ENCODE results near the gene RPRD1B.

Gene RPRD1B

DNA sequence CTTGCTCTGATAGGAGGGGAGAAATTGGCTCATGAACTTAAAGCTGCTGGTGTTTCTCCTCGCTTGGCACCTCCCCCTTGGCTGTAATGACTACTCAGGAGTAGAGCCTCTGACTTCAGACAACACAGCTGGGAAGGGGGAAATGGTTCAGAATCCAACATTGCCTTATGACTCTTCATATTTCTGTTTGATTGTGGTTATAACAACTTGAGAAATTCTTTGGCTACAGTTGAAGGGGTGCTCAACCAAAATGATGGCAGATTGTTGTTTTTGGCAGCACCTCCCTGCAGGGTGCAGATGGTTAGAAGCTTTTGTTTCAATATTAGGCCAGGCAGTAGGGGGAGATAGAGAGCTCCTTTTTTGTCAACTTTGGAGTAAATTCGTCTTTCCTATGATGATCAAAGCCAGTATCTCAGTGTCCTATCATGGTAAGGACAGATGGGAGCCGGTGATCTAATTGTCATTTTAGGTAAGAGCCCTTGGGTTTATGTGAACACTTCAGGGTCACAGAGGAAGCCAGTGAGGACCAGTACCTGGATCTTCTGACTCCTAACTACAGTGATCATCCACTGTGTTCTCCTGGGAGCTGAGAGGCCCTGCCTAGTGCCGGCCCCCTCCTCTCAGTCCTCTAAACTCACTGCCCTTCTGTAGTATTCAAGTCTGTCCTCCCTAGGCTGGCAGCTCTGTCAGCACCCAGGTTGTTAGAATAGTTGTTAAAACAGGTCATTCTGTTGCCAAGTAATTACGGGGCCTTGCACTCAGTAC lies 39.9 kb downstream of the RPRD1B start:
- no peaks in the 10 kb centered on the region for H3K27me3 ChIP-seq (ENCODE audit: control insufficient read depth, insufficient read depth, low read length)
- H3K36me3 ChIP-seq (ENCODE audit: control insufficient read depth, insufficient read depth, low read length), result peaks cover 10% of the 10 kb centered on the region; the same call in 1 of the 2 replicates
- no peaks in the 10 kb centered on the region for H3K4me1 ChIP-seq (ENCODE audit: control insufficient read depth, insufficient read depth, low read length)
- H3K4me3 ChIP-seq (ENCODE audit: low read length), result no peak overlapping the region
- peak; percentile 55 for DNase-seq (ENCODE audit: low read depth, low spot score)
- no peaks in the 10 kb centered on the region for H3K9me3 ChIP-seq (ENCODE audit: control insufficient read depth, insufficient read depth, low read length)
- WGBS (ENCODE audit: insufficient coverage, insufficient read length), result no CpG with 5 or more reads among the region's 5 CpGs
- H3K27ac ChIP-seq (ENCODE audit: low read length), result no peak overlapping the region

DNA sequence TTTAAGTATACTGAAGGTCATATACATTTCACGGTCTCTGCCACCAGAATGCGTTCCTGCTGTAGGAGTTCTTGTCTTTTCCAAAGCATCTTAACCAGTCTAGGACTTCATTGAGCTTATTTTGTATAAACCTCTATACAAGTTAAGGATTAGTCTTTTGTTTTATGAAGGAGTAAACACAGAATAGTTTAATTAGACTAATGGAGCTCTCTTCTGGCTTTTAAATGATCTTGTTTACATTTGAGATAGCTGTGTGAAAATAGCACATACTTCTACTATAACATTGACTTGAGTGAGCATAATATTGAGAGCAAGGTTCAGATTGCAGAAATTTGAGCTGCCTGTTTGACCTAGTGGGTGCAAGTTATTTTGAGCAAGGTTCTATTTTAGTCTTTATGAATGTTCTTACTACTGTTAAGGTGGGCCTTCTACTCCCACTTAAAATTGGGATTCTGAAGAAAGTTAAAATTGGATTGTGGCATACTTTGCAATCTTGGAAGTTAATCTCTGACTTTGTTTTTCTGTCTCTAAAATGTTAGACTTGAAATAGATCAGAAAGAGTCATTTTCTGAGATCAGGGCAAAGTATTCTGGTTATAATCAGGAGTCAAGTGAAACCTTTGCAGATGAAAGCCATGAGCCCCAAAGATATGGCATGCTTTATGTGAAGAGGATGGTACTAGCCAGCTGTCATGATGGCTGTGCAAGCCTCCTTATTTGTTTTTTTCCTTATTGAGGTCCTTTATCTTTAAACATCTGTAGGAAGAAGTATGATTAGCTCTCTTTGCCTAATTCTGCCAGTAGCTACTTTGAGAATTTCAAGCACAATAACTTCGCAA lies 41.8 kb downstream of the RPRD1B start:
- Histone ChIP-seq H3K27me3 (ENCODE audit: control insufficient read depth, insufficient read depth, low read length) (no peaks in the 10 kb centered on the region), H3K4me3 (ENCODE audit: low read length) (no peak overlapping the region), H3K9me3 (ENCODE audit: control insufficient read depth, insufficient read depth, low read length) (no peaks in the 10 kb centered on the region), H3K4me1 (ENCODE audit: control insufficient read depth, insufficient read depth, low read length) (no peaks in the 10 kb centered on the region), H3K27ac (ENCODE audit: low read length) (no peak overlapping the region), H3K36me3 (ENCODE audit: control insufficient read depth, insufficient read depth, low read length) (peaks cover 5% of the 10 kb centered on the region; the same call in 1 of the 2 replicates)
- DNase-seq (ENCODE audit: low read depth, low spot score), result no peak
- WGBS (ENCODE audit: insufficient coverage, insufficient read length), result no CpG with 5 or more reads among the region's 3 CpGs

DNA sequence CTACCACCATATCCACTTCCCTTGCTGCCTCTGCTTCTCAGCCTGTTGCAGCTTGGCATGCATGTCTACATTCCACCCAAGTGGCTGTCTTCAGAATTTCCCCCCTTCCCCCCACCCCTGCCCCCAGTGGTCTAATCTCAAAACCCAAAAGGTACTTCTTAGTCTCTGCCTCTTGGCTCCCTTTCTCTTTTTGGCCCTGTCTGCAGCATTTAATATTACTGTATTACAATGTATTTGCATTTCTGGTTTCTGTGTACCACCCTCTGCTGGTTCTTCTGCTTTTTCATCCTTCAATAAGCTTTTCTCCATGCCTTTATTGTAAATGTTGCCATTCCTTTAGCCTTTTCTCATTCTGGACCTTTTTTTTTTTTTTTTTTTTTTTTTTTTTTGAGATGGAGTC lies 43.0 kb downstream of the RPRD1B start:
- Histone ChIP-seq H3K27me3 (ENCODE audit: control insufficient read depth, insufficient read depth, low read length) (no peaks in the 10 kb centered on the region), H3K4me1 (ENCODE audit: control insufficient read depth, insufficient read depth, low read length) (no peaks in the 10 kb centered on the region), H3K27ac (ENCODE audit: low read length) (no peak overlapping the region), H3K4me3 (ENCODE audit: low read length) (no peak overlapping the region), H3K36me3 (ENCODE audit: control insufficient read depth, insufficient read depth, low read length) (0 out of 2 replicates have a peak, but pooled peaks cover 4% of the 10 kb centered on the region), H3K9me3 (ENCODE audit: control insufficient read depth, insufficient read depth, low read length) (no peaks in the 10 kb centered on the region)
- no peak for DNase-seq (ENCODE audit: low read depth, low spot score)

DNA sequence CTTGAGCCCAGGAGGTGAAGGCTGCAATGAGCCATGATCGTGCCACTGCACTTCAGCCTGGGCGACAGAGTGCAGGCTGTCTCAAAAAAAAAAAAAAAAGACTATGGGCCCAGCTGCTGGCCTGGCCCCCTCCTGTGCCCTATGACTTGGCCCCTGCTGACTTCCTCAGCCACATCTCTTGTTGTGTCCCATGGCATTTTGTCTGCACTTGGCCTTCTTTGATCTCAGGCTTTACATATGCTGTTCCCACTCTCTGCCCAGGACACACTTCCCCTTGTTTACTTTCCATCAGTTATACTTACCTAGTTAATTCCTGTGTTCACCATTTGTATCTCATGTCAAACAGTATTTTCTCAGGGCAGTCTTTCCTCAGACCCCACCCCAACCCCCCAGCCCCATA lies 44.5 kb downstream of the RPRD1B start:
- no peak overlapping the region for H3K27ac ChIP-seq (ENCODE audit: low read length)
- no peaks in the 10 kb centered on the region for H3K4me1 ChIP-seq (ENCODE audit: control insufficient read depth, insufficient read depth, low read length)
- no CpG with 5 or more reads among the region's 2 CpGs for WGBS (ENCODE audit: insufficient coverage, insufficient read length)
- H3K36me3 ChIP-seq (ENCODE audit: control insufficient read depth, insufficient read depth, low read length), result 0 out of 2 replicates have a peak, but pooled peaks cover 4% of the 10 kb centered on the region
- H3K4me3 ChIP-seq (ENCODE audit: low read length), result no peak overlapping the region
- no peak for DNase-seq (ENCODE audit: low read depth, low spot score)
- no peaks in the 10 kb centered on the region for H3K27me3 ChIP-seq (ENCODE audit: control insufficient read depth, insufficient read depth, low read length)
- H3K9me3 ChIP-seq (ENCODE audit: control insufficient read depth, insufficient read depth, low read length), result no peaks in the 10 kb centered on the region

DNA sequence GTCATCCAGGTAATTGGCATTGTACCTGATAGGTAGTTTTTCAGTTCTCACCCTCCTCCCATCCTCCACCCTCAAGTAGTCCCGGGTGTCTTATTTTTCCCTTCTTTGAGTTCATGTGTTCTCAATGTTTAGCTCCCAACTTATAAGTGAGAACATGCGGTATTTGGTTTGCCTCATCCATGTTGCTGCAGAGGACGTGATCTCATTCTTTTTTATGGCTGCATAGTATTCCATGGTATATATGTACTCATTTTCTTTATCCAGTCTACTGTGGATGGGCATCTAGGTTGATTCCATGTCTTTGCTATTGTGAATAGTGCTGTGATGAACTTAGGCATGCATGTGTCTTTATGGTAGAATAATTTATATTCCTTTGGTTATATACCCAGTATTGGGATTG lies 45.8 kb downstream of the RPRD1B start:
- no peak for DNase-seq (ENCODE audit: low read depth, low spot score)
- Histone ChIP-seq H3K4me1 (ENCODE audit: control insufficient read depth, insufficient read depth, low read length) (no peaks in the 10 kb centered on the region), H3K36me3 (ENCODE audit: control insufficient read depth, insufficient read depth, low read length) (0 out of 2 replicates have a peak, but pooled peaks cover 4% of the 10 kb centered on the region), H3K27ac (ENCODE audit: low read length) (no peak overlapping the region), H3K27me3 (ENCODE audit: control insufficient read depth, insufficient read depth, low read length) (no peaks in the 10 kb centered on the region), H3K9me3 (ENCODE audit: control insufficient read depth, insufficient read depth, low read length) (no peaks in the 10 kb centered on the region), H3K4me3 (ENCODE audit: low read length) (no peak overlapping the region)
- no CpG with 5 or more reads among the region's 3 CpGs for WGBS (ENCODE audit: insufficient coverage, insufficient read length)

DNA sequence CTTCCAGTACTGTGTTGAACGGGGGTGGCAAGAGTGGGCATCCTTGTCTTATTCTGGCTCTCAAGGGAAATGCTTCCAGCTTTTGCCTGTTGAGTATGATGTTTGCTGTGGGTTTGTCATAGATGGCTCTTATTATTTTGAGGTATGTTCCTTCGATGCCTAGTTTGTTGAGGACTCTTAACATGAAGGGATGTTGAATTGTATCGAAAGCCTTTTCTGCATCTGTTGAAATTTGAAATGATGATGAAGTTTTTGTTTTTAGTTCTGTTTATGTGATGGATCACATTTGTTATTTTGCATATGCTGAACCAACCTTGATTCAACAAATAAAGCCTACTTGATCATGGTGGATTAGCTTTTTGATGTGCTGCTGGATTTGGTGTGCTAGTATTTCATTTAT lies 48.0 kb downstream of the RPRD1B start:
- no peak overlapping the region for H3K4me3 ChIP-seq (ENCODE audit: low read length)
- no CpG with 5 or more reads among the region's 3 CpGs for WGBS (ENCODE audit: insufficient coverage, insufficient read length)
- H3K36me3 ChIP-seq (ENCODE audit: control insufficient read depth, insufficient read depth, low read length), result peaks cover 4% of the 10 kb centered on the region; the same call in 1 of the 2 replicates
- H3K27ac ChIP-seq (ENCODE audit: low read length), result no peak overlapping the region
- no peaks in the 10 kb centered on the region for H3K4me1 ChIP-seq (ENCODE audit: control insufficient read depth, insufficient read depth, low read length)
- DNase-seq (ENCODE audit: low read depth, low spot score), result no peak
- no peaks in the 10 kb centered on the region for H3K27me3 ChIP-seq (ENCODE audit: control insufficient read depth, insufficient read depth, low read length)
- no peaks in the 10 kb centered on the region for H3K9me3 ChIP-seq (ENCODE audit: control insufficient read depth, insufficient read depth, low read length)

DNA sequence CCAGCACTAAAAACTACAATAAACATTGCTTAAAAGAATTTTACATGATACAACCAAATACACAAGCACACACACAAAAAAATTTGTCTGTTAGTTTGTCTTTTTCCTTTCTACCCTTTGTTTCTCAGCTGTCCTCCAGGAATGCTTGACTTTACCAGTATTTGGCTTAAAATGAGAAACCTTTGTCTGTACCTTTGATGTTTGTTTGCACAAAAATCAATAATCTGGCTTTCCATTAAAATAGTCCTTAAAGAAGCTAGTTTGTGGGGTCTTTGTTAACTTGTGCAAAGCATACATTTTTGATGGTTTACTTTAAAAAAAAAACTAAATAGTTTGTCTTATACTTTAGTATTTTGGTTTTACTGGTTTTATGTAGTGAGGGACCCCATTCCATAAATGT lies 49.3 kb downstream of the RPRD1B start:
- no peak overlapping the region for H3K27ac ChIP-seq (ENCODE audit: low read length)
- no peak for DNase-seq (ENCODE audit: low read depth, low spot score)
- no peaks in the 10 kb centered on the region; the same call in 1 of the 2 replicates for H3K36me3 ChIP-seq (ENCODE audit: control insufficient read depth, insufficient read depth, low read length)
- no peaks in the 10 kb centered on the region for H3K27me3 ChIP-seq (ENCODE audit: control insufficient read depth, insufficient read depth, low read length)
- no peak overlapping the region for H3K4me3 ChIP-seq (ENCODE audit: low read length)
- H3K9me3 ChIP-seq (ENCODE audit: control insufficient read depth, insufficient read depth, low read length), result no peaks in the 10 kb centered on the region
- H3K4me1 ChIP-seq (ENCODE audit: control insufficient read depth, insufficient read depth, low read length), result no peaks in the 10 kb centered on the region

DNA sequence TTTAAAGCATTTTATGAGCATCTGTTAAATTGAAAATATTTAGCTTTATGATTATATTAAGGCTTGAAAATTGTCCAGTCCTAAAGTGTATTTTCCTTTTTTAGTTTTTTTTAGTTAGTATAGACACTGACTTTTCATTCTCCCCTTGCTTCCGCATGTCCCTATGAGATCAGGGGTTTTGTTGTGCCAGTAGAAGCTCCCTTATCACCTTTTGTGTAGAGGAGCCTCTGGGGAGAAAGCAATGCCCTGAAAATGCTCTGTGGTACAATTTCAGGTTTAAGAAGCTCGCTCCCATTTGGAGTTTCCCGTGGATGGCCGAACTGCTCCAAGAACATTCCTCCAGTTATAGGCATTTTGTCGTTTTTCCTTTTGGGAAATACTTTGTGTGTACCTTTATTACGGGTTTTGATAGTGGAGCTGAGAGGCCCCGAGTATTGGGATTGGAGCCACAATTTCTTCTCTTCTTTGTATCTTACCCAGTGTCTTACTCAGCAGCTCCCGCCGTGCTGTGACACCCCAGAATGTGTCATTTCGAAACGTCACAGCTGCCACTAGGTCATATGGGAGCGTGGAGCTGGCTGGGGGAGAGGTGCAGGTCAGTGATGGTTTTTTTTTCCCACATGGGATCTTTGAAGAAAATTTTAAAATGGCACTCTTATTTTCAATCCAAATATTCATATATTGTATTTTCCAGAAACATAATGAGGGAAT lies 49.9 kb downstream of the RPRD1B start:
- DNase-seq (ENCODE audit: low read depth, low spot score), result no peak
- Histone ChIP-seq H3K36me3 (ENCODE audit: control insufficient read depth, insufficient read depth, low read length) (no peaks in the 10 kb centered on the region; the same call in 1 of the 2 replicates), H3K4me3 (ENCODE audit: low read length) (no peak overlapping the region), H3K27me3 (ENCODE audit: control insufficient read depth, insufficient read depth, low read length) (no peaks in the 10 kb centered on the region), H3K4me1 (ENCODE audit: control insufficient read depth, insufficient read depth, low read length) (no peaks in the 10 kb centered on the region), H3K27ac (ENCODE audit: low read length) (no peak overlapping the region), H3K9me3 (ENCODE audit: control insufficient read depth, insufficient read depth, low read length) (no peaks in the 10 kb centered on the region)
- WGBS (ENCODE audit: insufficient coverage, insufficient read length), result no CpG with 5 or more reads among the region's 12 CpGs

DNA sequence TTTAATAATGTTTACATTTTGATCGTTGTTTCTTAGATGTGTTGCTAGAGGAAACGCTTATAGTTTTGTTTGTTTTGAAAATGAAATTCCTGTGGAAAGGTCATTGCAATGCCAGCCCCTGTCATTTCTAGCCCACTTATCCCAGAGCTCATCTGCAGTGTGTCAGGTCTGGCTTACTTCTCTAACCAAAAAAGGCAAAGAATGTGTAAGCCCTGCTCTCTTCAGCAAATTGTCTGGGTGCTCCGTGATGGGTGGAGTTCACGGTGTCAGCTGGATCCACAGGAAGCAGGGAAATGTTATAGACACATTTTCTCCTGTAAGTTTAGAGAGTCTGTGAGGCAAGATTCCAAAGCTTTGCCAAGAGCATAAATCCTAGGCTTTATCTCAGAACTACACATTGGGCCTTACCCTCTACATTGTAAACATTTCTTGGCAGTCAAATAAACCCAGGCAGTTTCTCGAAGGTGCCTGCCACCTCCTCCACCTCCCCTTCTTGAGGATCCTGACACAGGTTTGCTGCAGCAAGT lies 50.9 kb downstream of the RPRD1B start:
- Histone ChIP-seq H3K9me3 (ENCODE audit: control insufficient read depth, insufficient read depth, low read length) (no peaks in the 10 kb centered on the region), H3K27ac (ENCODE audit: low read length) (no peak overlapping the region), H3K4me1 (ENCODE audit: control insufficient read depth, insufficient read depth, low read length) (no peaks in the 10 kb centered on the region), H3K27me3 (ENCODE audit: control insufficient read depth, insufficient read depth, low read length) (no peaks in the 10 kb centered on the region), H3K36me3 (ENCODE audit: control insufficient read depth, insufficient read depth, low read length) (peaks cover 2% of the 10 kb centered on the region; the same call in 1 of the 2 replicates), H3K4me3 (ENCODE audit: low read length) (no peak overlapping the region)
- 100% methylated on average over 2 of the region's 5 CpGs for whole genome bisulfite sequencing (ENCODE audit: insufficient coverage, insufficient read length)
- no peak for DNase-seq (ENCODE audit: low read depth, low spot score)

DNA sequence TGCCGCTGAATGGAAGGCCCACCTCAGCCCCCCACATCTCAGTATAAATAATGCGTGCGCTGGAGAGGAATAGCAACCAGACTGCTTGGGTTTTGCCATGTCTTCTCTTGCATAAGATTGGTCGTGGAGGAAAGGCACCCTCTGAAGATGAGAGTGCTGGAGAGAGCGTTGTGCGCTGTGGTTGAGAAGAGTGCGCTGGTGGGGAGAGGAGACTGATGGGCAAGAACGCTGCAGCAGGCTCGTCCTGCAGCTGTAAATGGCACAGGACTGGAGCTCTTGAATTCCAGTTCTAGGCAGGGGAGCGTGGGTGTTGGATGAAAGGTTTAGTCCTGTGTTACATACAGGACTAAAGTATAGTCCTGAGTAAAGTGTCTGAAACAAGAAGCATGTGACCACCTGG lies 51.5 kb downstream of the RPRD1B start:
- DNase-seq (ENCODE audit: low read depth, low spot score), result no peak
- H3K9me3 ChIP-seq (ENCODE audit: control insufficient read depth, insufficient read depth, low read length), result no peaks in the 10 kb centered on the region
- peaks cover 3% of the 10 kb centered on the region; the same call in 1 of the 2 replicates for H3K36me3 ChIP-seq (ENCODE audit: control insufficient read depth, insufficient read depth, low read length)
- WGBS (ENCODE audit: insufficient coverage, insufficient read length), result no CpG with 5 or more reads among the region's 10 CpGs
- no peak overlapping the region for H3K27ac ChIP-seq (ENCODE audit: low read length)
- no peak overlapping the region for H3K4me3 ChIP-seq (ENCODE audit: low read length)
- no peaks in the 10 kb centered on the region for H3K27me3 ChIP-seq (ENCODE audit: control insufficient read depth, insufficient read depth, low read length)
- H3K4me1 ChIP-seq (ENCODE audit: control insufficient read depth, insufficient read depth, low read length), result no peaks in the 10 kb centered on the region
